Epithelial cell of proximal tubule (primary cell): ENCODE data around the gene HOXC9. TPM values are rescaled to one million over a fixed set of nuclear protein-coding genes. Genes with fewer than 3 reads are reported as not detected.

Source experiments
- DNase-seq: peaks from one replicate; pipeline ENCODE4 v3.0.0-alpha.2; 2011; ENCODE audit warnings: low read depth
- H3K4me3 ChIP-seq: 2 replicates; pipeline ENCODE4 v1.5.1; 2011; ENCODE audit warnings: low read depth, mild to moderate bottlenecking, low read length
- total RNA-seq: library from RNA; depleted of rRNA; stranded (reverse); fragments of >200 nt; gene quantifications from 2 replicates; pipeline ENCODE4 v1.2.3, GENCODE V29; 2015
- TF ChIP-seq, protein P1 (sequence below): conservative IDR thresholded peaks from 2 replicates; pipeline ENCODE4 v1.5.1; 2012; ENCODE audit warnings: low read depth, mild to moderate bottlenecking, low read length

Gene HOXC9
- total RNA-seq, 1 donor from 2014 or later: 11.0 TPM

DNA sequence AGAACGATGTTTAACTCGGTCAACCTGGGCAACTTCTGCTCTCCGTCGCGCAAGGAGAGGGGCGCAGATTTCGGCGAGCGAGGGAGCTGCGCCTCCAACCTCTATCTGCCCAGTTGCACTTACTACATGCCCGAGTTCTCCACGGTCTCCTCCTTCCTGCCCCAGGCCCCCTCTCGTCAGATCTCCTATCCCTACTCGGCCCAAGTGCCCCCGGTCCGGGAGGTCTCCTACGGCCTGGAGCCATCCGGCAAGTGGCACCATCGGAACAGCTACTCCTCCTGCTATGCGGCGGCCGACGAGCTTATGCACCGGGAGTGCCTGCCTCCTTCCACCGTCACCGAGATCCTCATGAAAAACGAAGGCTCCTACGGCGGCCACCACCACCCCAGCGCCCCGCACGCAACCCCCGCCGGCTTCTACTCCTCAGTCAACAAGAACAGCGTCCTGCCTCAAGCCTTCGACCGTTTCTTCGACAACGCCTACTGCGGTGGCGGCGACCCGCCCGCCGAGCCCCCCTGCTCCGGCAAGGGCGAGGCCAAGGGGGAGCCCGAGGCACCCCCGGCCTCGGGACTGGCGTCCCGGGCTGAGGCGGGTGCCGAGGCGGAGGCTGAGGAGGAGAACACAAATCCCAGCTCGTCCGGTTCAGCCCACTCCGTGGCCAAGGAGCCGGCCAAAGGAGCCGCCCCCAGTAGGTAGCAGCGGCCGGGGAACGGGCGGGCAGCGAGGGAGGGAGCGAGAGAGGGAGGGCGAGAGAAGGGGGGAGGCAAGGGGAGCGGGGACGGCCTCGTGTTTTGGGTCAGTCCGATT, 26.5 kb upstream of the HOXC9 start:
- peak overlapping the region; percentile 77 for H3K4me3 ChIP-seq
- no peak for DNase-seq
- TF ChIP-seq, protein P1, sequence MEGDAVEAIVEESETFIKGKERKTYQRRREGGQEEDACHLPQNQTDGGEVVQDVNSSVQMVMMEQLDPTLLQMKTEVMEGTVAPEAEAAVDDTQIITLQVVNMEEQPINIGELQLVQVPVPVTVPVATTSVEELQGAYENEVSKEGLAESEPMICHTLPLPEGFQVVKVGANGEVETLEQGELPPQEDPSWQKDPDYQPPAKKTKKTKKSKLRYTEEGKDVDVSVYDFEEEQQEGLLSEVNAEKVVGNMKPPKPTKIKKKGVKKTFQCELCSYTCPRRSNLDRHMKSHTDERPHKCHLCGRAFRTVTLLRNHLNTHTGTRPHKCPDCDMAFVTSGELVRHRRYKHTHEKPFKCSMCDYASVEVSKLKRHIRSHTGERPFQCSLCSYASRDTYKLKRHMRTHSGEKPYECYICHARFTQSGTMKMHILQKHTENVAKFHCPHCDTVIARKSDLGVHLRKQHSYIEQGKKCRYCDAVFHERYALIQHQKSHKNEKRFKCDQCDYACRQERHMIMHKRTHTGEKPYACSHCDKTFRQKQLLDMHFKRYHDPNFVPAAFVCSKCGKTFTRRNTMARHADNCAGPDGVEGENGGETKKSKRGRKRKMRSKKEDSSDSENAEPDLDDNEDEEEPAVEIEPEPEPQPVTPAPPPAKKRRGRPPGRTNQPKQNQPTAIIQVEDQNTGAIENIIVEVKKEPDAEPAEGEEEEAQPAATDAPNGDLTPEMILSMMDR: no peak

DNA sequence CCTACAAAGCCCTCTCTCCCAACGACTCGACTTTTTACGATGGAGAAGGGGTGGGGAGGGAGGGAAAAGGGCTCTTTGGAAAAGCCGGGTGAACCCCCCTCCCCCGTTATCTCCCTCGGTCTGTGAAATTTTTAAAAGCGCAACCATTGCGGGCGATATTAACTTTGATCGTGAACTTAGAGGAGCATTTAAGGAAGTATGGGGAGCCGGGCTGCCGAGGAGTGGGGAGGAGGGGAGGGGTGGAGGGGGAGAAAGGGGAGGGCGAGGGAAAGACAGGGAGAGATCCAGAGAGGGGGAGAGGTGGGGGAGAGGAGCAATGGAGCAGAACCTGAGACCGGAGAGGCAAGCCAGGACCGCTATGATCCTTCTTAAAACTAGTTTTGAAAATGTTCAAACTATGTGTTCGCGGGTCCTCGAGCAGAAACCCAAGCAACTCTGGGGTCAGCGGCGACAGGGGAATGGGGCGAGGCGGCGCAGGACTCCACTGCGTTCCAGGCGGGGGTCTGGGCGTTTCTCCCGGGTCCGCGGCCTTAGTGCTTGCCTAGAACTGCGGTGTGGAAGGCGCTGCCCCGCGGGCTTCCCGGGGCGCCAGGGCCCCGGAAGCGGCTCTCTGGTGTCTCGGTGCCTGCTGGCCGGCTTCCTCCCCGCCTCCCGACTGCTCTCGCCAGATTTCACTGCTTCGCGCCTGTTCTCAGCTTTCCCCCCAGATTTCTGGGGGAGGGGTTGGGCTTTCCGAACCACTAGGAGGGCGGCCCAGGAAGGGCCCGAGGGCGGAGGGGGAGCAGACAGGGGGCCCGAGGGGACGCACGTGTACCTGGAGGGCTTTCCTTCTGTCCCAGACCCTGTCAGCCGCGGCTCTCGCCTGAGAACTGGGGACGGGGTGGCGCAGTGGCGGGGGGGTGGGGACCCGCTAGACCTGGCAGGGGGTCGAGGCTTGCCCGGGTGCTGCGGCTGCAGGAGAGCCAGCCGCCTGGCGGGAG, 25.6 kb upstream of the HOXC9 start, which contains the start of gene HOTAIR:
Gene HOTAIR (minus strand): TSS at position 871 of the 980 bp plus-strand sequence.
- TF ChIP-seq, protein P1: no peak
- no peak for DNase-seq
- H3K4me3 ChIP-seq: peak within 1 kb of the TSS; percentile 77

DNA sequence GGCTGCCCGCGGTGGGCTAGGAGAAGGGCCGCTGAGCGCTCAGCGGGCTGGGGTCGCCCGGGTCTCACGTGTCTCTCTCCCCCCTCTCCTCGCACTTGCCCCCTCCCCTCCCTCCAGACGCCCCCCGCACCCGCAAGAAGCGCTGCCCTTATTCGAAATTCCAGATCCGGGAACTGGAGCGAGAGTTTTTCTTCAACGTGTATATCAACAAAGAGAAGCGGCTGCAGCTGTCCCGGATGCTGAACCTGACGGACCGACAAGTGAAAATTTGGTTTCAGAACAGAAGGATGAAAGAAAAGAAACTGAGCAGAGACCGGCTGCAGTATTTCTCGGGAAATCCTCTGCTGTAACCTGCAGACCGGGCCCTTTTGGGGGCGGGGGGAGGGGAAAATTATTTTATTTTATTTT, 24.9 kb upstream of the HOXC9 start:
- TF ChIP-seq, protein P1: no peak
- DNase-seq: no peak
- peak overlapping the region; percentile 77 for H3K4me3 ChIP-seq

DNA sequence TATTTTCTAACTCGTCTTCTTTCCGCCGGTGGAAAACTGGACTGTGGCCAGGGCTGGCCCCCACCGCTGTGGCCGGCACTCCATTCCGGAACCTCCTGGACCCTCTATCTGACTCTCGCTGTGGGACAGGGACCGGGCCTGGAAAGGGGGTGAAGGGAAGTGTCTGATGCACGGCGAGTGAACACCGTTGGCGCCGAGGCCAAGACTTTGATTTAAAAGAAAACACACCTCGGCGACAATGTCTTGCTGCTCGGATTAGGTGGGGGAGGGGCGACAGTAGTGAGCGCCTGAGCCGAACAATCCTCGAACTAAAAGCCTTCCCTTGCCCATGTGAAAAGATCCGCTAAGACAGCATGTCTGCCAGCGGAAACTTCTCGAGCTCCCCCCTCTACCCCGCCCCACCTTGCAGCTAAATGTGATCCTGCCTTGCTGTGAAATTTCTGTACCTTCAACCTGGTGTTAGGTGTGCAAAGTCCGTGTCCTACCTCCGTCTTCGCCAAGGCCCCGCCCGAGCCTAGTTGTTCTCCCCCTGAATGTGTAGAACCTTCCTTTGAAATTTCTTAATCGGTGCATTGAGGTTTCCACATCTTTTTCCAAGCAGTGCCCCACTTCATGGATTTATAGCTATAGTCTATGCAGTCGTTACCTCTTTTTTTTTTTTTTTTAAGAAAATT, 24.3 kb upstream of the HOXC9 start:
- peak overlapping the region; percentile 77 for H3K4me3 ChIP-seq
- TF ChIP-seq, protein P1: no peak
- DNase-seq: no peak

DNA sequence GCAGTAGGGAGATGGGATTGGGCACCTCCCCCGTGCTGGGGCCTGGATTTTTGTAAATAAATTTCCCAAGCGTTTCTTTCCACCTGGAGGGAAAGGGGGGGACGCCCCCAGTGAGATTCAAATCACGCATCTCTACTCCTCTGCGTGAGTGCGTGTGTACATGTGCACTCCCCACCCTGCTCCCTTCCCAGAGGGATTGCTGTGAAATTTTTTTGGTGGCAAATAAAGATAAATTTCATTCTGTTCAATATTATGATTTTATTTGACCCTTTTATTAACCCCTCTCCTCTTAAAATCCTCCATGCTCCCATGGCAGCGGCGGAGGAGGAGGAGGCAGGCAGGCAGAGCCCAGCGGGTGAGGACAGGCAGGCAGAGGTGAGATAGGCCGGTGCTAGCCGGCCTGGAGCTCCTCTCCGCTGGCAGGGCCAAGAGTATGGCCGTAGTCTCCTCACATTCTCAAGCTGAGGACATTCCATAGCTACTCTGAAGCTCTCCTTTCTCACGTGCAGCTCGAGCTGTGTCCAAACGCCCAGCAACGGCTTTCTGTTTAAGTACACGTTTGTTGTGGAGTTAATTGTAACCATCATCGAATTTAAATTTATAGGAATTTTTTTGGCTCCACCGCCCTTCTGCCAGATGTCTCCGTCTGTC, 23.7 kb upstream of the HOXC9 start:
- DNase-seq: no peak
- TF ChIP-seq, protein P1: no peak
- no peak overlapping the region for H3K4me3 ChIP-seq
